ENCODE measurements around the gene LRRC36. TPM values are rescaled to one million over a fixed set of nuclear protein-coding genes. Genes with fewer than 3 reads are reported as not detected.
A peak's percentile ranks its signal among the peaks of the same experiment; 100 is the strongest.

Gene LRRC36
- polyA plus RNA-seq, 3 donors, result 0.65 to 3.2 (median 1.8) TPM

DNA sequence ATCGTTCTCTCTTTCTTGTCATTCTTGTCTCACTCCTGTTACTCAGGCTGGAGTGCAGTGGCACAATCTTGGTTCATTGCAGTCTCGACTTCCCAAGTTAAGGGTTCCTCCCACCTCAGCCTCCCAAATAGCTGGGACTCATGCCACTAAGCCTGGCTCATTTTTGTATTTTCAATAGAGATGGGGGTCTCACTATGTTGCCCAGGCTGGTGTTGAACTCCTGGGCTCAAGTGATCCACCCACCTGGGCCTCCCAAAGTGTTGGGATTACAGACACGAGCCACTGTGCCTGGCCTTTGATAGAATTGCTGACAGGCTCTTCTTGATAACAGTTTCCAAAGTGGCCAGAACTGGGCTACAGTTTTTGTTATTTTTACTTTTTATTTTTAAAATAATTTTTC lies 34.4 kb downstream of the LRRC36 start:
- Histone ChIP-seq H3K27me3 (ENCODE audit: control insufficient read depth in 2 of 2, insufficient read depth in 2 of 2, low read length in 2 of 2) (no peaks in the 10 kb centered on the region), H3K9ac (ENCODE audit: insufficient read depth, low read length, poor library complexity, severe bottlenecking) (no peak overlapping the region), H3K79me2 (ENCODE audit: insufficient read depth, low read length) (no peaks in the 10 kb centered on the region), H3K27ac (ENCODE audit: low read depth in 1 of 2, low read length in 2 of 2) (no peak overlapping the region), H4K20me1 (ENCODE audit: insufficient read depth, low read length) (no peaks in the 10 kb centered on the region), H3K4me3 (replicated peaks in 1 of 3; ENCODE audit: low read depth in 2 of 3, low read length in 3 of 3) (no peak overlapping the region), H2AFZ (ENCODE audit: insufficient read depth, low read depth, low read length, poor library complexity, severe bottlenecking) (no peak overlapping the region), H3K4me2 (replicated peaks; ENCODE audit: extremely low read depth, low read length, poor library complexity, severe bottlenecking) (no peak overlapping the region), H3K4me1 (ENCODE audit: control insufficient read depth in 1 of 2, insufficient read depth in 2 of 2, low read length in 2 of 2) (peaks cover 20 to 23% of the 10 kb centered on the region in 2 donors), H3K9me3 (replicated peaks in 1 of 2; ENCODE audit: control insufficient read depth in 1 of 2, insufficient read depth in 1 of 2, low read length in 2 of 2) (no peaks in the 10 kb centered on the region), H3K36me3 (replicated peaks in 1 of 2; ENCODE audit: control insufficient read depth in 1 of 2, insufficient read depth in 2 of 2, low read length in 2 of 2) (no peaks in the 10 kb centered on the region)
- Mint-ChIP-seq H3K4me1 (peaks cover 29% of the 10 kb centered on the region), H3K4me3 (no peak overlapping the region), H3K27me3 (ENCODE audit: low read depth in 3 of 3) (peaks cover 0 to 2% (median 0%) of the 10 kb centered on the region in 3 donors), H3K9me3 (no peaks in the 10 kb centered on the region), H3K27ac (no peak overlapping the region), H3K36me3 (no peaks in the 10 kb centered on the region)
- intact Hi-C loops (cut with micrococcal nuclease), result no loop called here
- DNase-seq, result no peak
- no peak for TF ChIP-seq CTCF (IDR thresholded peaks at IDR 0.05)
- no CpG with 5 or more reads among the region's 3 CpGs for WGBS (ENCODE audit: insufficient coverage)

GRCh38 chr16:67364600-67365235 lies 38.1 kb downstream of the LRRC36 start:
- Histone ChIP-seq H3K4me2 (replicated peaks; ENCODE audit: extremely low read depth, low read length, poor library complexity, severe bottlenecking) (peak overlapping the region; percentile 57), H2AFZ (ENCODE audit: insufficient read depth, low read depth, low read length, poor library complexity, severe bottlenecking) (no peak overlapping the region), H3K36me3 (replicated peaks in 1 of 2; ENCODE audit: control insufficient read depth in 1 of 2, insufficient read depth in 2 of 2, low read length in 2 of 2) (no peaks in the 10 kb centered on the region), H3K27me3 (ENCODE audit: control insufficient read depth in 2 of 2, insufficient read depth in 2 of 2, low read length in 2 of 2) (no peaks in the 10 kb centered on the region), H3K27ac (ENCODE audit: low read depth in 1 of 2, low read length in 2 of 2) (peak overlapping the region in 1 of 2 donors; percentile 74), H4K20me1 (ENCODE audit: insufficient read depth, low read length) (no peaks in the 10 kb centered on the region), H3K9ac (ENCODE audit: insufficient read depth, low read length, poor library complexity, severe bottlenecking) (no peak overlapping the region), H3K9me3 (replicated peaks in 1 of 2; ENCODE audit: control insufficient read depth in 1 of 2, insufficient read depth in 1 of 2, low read length in 2 of 2) (no peaks in the 10 kb centered on the region), H3K4me3 (replicated peaks in 1 of 3; ENCODE audit: low read depth in 2 of 3, low read length in 3 of 3) (peak overlapping the region in 1 of 3 experiments; percentile 38), H3K79me2 (ENCODE audit: insufficient read depth, low read length) (no peaks in the 10 kb centered on the region), H3K4me1 (ENCODE audit: control insufficient read depth in 1 of 2, insufficient read depth in 2 of 2, low read length in 2 of 2) (peaks cover 30 to 31% of the 10 kb centered on the region in 2 donors)
- no peak for TF ChIP-seq CTCF (IDR thresholded peaks at IDR 0.05)
- peak in 2 of 3 donors; percentile 24 to 38 for DNase-seq
- peaks cover 28% of the 10 kb centered on the region for H3K4me1 Mint-ChIP-seq
- H3K27ac Mint-ChIP-seq, result peak overlapping the region in 6 of 7 donors; percentile 55 to 91 (median 81)
- intact Hi-C loops (cut with micrococcal nuclease), result no loop called here
- H3K9me3 Mint-ChIP-seq, result no peaks in the 10 kb centered on the region
- no peaks in the 10 kb centered on the region for H3K36me3 Mint-ChIP-seq
- no peaks in the 10 kb centered on the region for H3K27me3 Mint-ChIP-seq (ENCODE audit: low read depth in 3 of 3)
- H3K4me3 Mint-ChIP-seq, result peak overlapping the region; percentile 4 to 73
